HCT116 (cell line): ENCODE measurements around the gene ZNF436.

Experiments used
- CTCF ChIP-seq, 3 experiments: fragments of 200-600 bp in 1 of 3; sonication (generic) in 1 of 3; IDR thresholded peaks in 2 of 3; conservative IDR thresholded peaks in 1 of 3; 2 replicates each; pipeline ENCODE4 v1.5.1; 2012 to 2017; ENCODE audit warnings: low read depth in 2 of 3, low read length in 2 of 3, antibody characterized with exemption in 1 of 3, borderline replicate concordance in 1 of 3, control low read depth in 1 of 3, mild to moderate bottlenecking in 1 of 3, mixed read lengths in 1 of 3, mixed run types in 1 of 3, moderate library complexity in 1 of 3; ENCODE audit not compliant: insufficient read depth in 1 of 3
- EZH2 ChIP-seq: fragments of 200-600 bp; sonication (generic); IDR thresholded peaks from 2 replicates; pipeline ENCODE4 v1.6.1; 2017; ENCODE audit warnings: antibody characterized with exemption, mixed run types
- EZH2phosphoT487 ChIP-seq: fragments of 200-600 bp; IDR thresholded peaks from 2 replicates; pipeline ENCODE4 v1.6.1; 2018; ENCODE audit warnings: antibody characterized with exemption, borderline replicate concordance
- FOSL1 ChIP-seq: IDR thresholded peaks from 2 replicates; pipeline ENCODE4 v1.6.1; 2012; ENCODE audit warnings: low read depth
- JUND ChIP-seq: IDR thresholded peaks from 2 replicates; pipeline ENCODE4 v1.6.1; 2012
- POLR2A ChIP-seq: IDR thresholded peaks from 2 replicates; pipeline ENCODE4 v1.7.0; 2011; ENCODE audit warnings: borderline replicate concordance; ENCODE audit not compliant: insufficient read depth, insufficient read length; ENCODE audit errors: extremely low read depth
- POLR2AphosphoS5 ChIP-seq: IDR thresholded peaks from 2 replicates; pipeline ENCODE4 v1.6.1; 2011; ENCODE audit warnings: mild to moderate bottlenecking, low read depth, low read length, moderate library complexity
- RAD21 ChIP-seq: IDR thresholded peaks from 2 replicates; pipeline ENCODE4 v1.6.1; 2012; ENCODE audit warnings: low read depth, mild to moderate bottlenecking
- SIN3A ChIP-seq: IDR thresholded peaks from 2 replicates; pipeline ENCODE4 v1.6.1; 2012; ENCODE audit warnings: low read depth
- YY1 ChIP-seq: IDR thresholded peaks from 2 replicates; pipeline ENCODE4 v1.6.1; 2011; ENCODE audit warnings: low read length, low read depth, moderate library complexity, mild to moderate bottlenecking; ENCODE audit not compliant: insufficient replicate concordance; ENCODE audit errors: extremely low read depth
- ZBTB33 ChIP-seq: IDR thresholded peaks from 2 replicates; pipeline ENCODE4 v1.6.1; 2011; ENCODE audit warnings: mild to moderate bottlenecking, low read length, moderate library complexity; ENCODE audit not compliant: insufficient replicate concordance; ENCODE audit errors: extremely low read depth
- ZFX ChIP-seq: fragments of 450-650 bp; IDR thresholded peaks from 2 replicates; pipeline ENCODE4 v1.6.1; 2017
- ZNF274 ChIP-seq: fragments of 200-500 bp; sonication (Bioruptor generic); IDR thresholded peaks from 2 replicates; pipeline ENCODE4 v1.6.1; 2014; ENCODE audit warnings: mild to moderate bottlenecking, low read depth, low read length, inconsistent platforms

GRCh38 chr1:23407016-23407630, 37.5 kb upstream of the ZNF436 start:
- no peak for TF ChIP-seq CTCF (IDR thresholded peaks at IDR 0.05 in 2 of 3, conservative IDR thresholded peaks at IDR 0.05 in 1 of 3; ENCODE audit: borderline replicate concordance in 1 of 3, insufficient read depth in 1 of 3, low read depth in 2 of 3, low read length in 2 of 3)
- no peak for TF ChIP-seq POLR2AphosphoS5
- TF ChIP-seq JUND: no peak
- TF ChIP-seq FOSL1: no peak
- TF ChIP-seq RAD21: no peak
- TF ChIP-seq POLR2A: no peak
- no peak for TF ChIP-seq EZH2
- no peak for TF ChIP-seq SIN3A
- no peak for TF ChIP-seq ZNF274
- TF ChIP-seq YY1: no peak
- no peak for TF ChIP-seq EZH2phosphoT487
- no peak for TF ChIP-seq ZBTB33
- no peak for TF ChIP-seq ZFX
